Endothelial cell of umbilical vein (primary cell): Measurements from ENCODE around the gene SYNPO2L. TPM values are rescaled to one million over a fixed set of nuclear protein-coding genes. Genes with fewer than 3 reads are reported as not detected.

Experiments used
- BruUV-seq: library from RNA; stranded (reverse); fragments of 400-500 nt; replicated peaks from 2 replicates; lab custom pipeline; 2021; lab: Mats Ljungman, UMichigan
- CTCF ChIA-PET: fragments of 300-600, 350-600 bp; sonication (Branson Sonifier 250); formaldehyde crosslinking; loops from one replicate; lab custom pipeline; 2021; ENCODE audit warnings: antibody characterized with exemption, inconsistent platforms; lab: Charles Lee
- POLR2A ChIA-PET: fragments of 300-600, 350-600 bp; sonication (Branson Sonifier 250); formaldehyde crosslinking; loops from one replicate; lab custom pipeline; 2021; ENCODE audit warnings: antibody characterized with exemption, inconsistent platforms; lab: Charles Lee
- DNase-seq: peaks from one replicate; pipeline ENCODE4 v3.0.0-alpha.2; 2011; ENCODE audit warnings: low read depth, low spot score
- FAIRE-seq: peaks from 2 replicates; lab custom pipeline; 2011; peaks lifted over from hg19 to GRCh38; lab: Jason Lieb, UNC
- H2AFZ ChIP-seq: 2 replicates; pipeline ENCODE4 v1.6.0; 2012; ENCODE audit warnings: low read depth, low read length, control low read depth, inconsistent platforms
- H3K27ac ChIP-seq: 2 replicates; pipeline ENCODE4 v1.5.1; 2011; ENCODE audit warnings: low read depth, mild to moderate bottlenecking, control low read depth, low read length, moderate library complexity; ENCODE audit not compliant: insufficient read depth
- H3K27me3 ChIP-seq, 2 experiments: 2 replicates each; pipeline versions ENCODE4 v1.6.0 to v1.6.1; 2011; ENCODE audit warnings: low read length in 2 of 2, mixed read lengths in 1 of 2; ENCODE audit not compliant: control insufficient read depth in 2 of 2, insufficient read depth in 2 of 2
- H3K36me3 ChIP-seq, 2 experiments: 2 replicates in 1 of 2; 3 replicates in 1 of 2; pipeline ENCODE4 v1.5.1; 2011; ENCODE audit warnings: low read length in 2 of 2, mild to moderate bottlenecking in 1 of 2, moderate library complexity in 1 of 2; ENCODE audit not compliant: control insufficient read depth in 2 of 2, insufficient read depth in 2 of 2; ENCODE audit errors: extremely low read depth in 1 of 2
- H3K4me1 ChIP-seq: 3 replicates; pipeline ENCODE4 v1.5.1; 2011; ENCODE audit warnings: mild to moderate bottlenecking, low read length; ENCODE audit not compliant: control insufficient read depth, insufficient read depth; ENCODE audit errors: extremely low read depth
- H3K4me2 ChIP-seq: 2 replicates; pipeline ENCODE4 v1.6.1; 2011; ENCODE audit warnings: low read length, control low read depth, mixed read lengths; ENCODE audit not compliant: insufficient read depth
- H3K4me3 ChIP-seq, 3 experiments: fragments of 200-600 bp in 1 of 3; sonication (generic), shearing (Covaris generic) in 1 of 3; replicated peaks in 1 of 3; 2 replicates each; pipeline ENCODE4 v1.5.1; 2011 to 2016; ENCODE audit warnings: control low read depth in 3 of 3, low read length in 3 of 3, mild to moderate bottlenecking in 2 of 3, inconsistent platforms in 1 of 3, low read depth in 1 of 3, moderate library complexity in 1 of 3; ENCODE audit not compliant: insufficient read depth in 1 of 3
- H3K79me2 ChIP-seq: 2 replicates; pipeline ENCODE4 v1.6.0; 2012; ENCODE audit warnings: low read length, inconsistent platforms; ENCODE audit not compliant: control insufficient read depth, insufficient read depth
- H3K9ac ChIP-seq: replicated peaks from 2 replicates; pipeline ENCODE3; 2011; ENCODE audit warnings: low read length, control low read depth; ENCODE audit not compliant: insufficient read depth; ENCODE audit errors: extremely low read depth
- H3K9me1 ChIP-seq: replicated peaks from 3 replicates; pipeline ENCODE4 v1.6.0; 2011; ENCODE audit warnings: mild to moderate bottlenecking, low read length; ENCODE audit not compliant: control insufficient read depth, insufficient read depth; ENCODE audit errors: extremely low read depth
- H3K9me3 ChIP-seq: replicated peaks from 2 replicates; pipeline ENCODE4 v1.5.1; 2012; ENCODE audit warnings: low read length, inconsistent platforms; ENCODE audit not compliant: control insufficient read depth, insufficient read depth
- H4K20me1 ChIP-seq: replicated peaks from 2 replicates; pipeline ENCODE3; 2011; ENCODE audit warnings: mild to moderate bottlenecking, low read length; ENCODE audit not compliant: control insufficient read depth, insufficient read depth; ENCODE audit errors: extremely low read depth
- EZH2 ChIP-seq: IDR thresholded peaks from 2 replicates; pipeline ENCODE4 v1.6.1; 2012; ENCODE audit warnings: borderline replicate concordance, low read depth, mild to moderate bottlenecking, moderate library complexity, low read length, inconsistent platforms; ENCODE audit not compliant: severe bottlenecking
- GATA2 ChIP-seq: IDR thresholded peaks from 2 replicates; pipeline ENCODE4 v1.7.0; 2011; ENCODE audit warnings: low read depth, mild to moderate bottlenecking, moderate library complexity, mixed read lengths, low read length; ENCODE audit not compliant: insufficient read length, insufficient read depth
- JUN ChIP-seq: IDR thresholded peaks from 2 replicates; pipeline ENCODE4 v1.6.1; 2011; ENCODE audit warnings: borderline replicate concordance, low read depth; ENCODE audit not compliant: insufficient read length, insufficient read depth
- MYC ChIP-seq: IDR thresholded peaks from one replicate; pipeline ENCODE4 v1.6.1; 2011; ENCODE audit warnings: mild to moderate bottlenecking, low read depth, low read length
- POLR2A ChIP-seq: IDR thresholded peaks from 2 replicates; pipeline ENCODE4 v1.6.1; 2012; ENCODE audit warnings: low read depth, mild to moderate bottlenecking, control low read depth, low read length
- POLR2AphosphoS5 ChIP-seq: IDR thresholded peaks from 2 replicates; pipeline ENCODE4 v1.6.1; 2012; ENCODE audit warnings: low read depth, mild to moderate bottlenecking, control low read depth, low read length, moderate library complexity; ENCODE audit not compliant: insufficient read depth
- dilution Hi-C: fragments of 300-500 bp; cut with MboI; formaldehyde crosslinking; loops from one replicate; pipeline ENCODE4 v1.15.0; 2019; ENCODE audit warnings: low sequenced_read_pairs; ENCODE audit not compliant: extremely low pct_ligation_motif_present
- intact Hi-C: fragments of 100-400 bp; cut with micrococcal nuclease; formaldehyde crosslinking; loops from one replicate; pipeline ENCODE4 v1.10.0; 2022
- polyA plus RNA-seq, 4 experiments: library from polyadenylated mRNA; depleted of rRNA in 3 of 4; stranded (reverse) in 3 of 4; unstranded in 1 of 4; fragments of >200 nt; gene quantifications; 2 replicates each; pipeline versions ENCODE4 v1.2.1 to v1.2.3, GENCODE V29; 2011 to 2012; ENCODE audit warnings: missing spikeins in 1 of 4
- total RNA-seq: library from RNA; stranded (reverse); gene quantifications from 2 replicates; pipeline ENCODE4 v1.2.3, GENCODE V29; 2021
- TF ChIP-seq, protein P1 (sequence below): IDR thresholded peaks from 2 replicates; pipeline ENCODE4 v1.6.1; 2011; ENCODE audit not compliant: insufficient read depth, insufficient read length

Gene SYNPO2L
- total and polyA plus RNA-seq, 2 donors (not counting 3 experiments of a cell fraction or from before 2014, with no cell fraction given) = not detected

DNA sequence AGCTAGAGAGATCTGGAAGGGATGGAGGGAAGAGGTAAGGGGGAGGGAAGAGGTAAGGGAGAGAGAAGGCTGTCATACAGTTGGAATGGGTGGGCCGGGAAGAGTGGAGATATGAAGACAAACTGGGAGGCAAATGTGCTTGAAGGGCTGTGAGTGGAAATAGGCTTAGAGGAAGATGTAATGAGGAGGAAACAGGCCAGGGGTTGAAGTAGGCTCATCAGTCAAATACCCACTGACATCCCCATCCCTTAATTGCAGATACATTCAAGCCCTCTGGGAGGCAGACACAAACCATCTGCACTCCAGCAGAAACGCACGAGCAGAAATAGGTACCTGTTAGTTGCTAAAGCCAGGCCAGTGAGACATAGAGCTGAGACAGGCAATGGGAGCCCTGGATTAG is 2.1 kb downstream of the SYNPO2L start:
- dilution Hi-C loops (no loop called here), intact Hi-C loops (no loop called here)
- no peak for DNase-seq
- CTCF ChIA-PET = interaction anchor here (0.7 to 1.1 kb wide), 2 partner anchors 112 to 226 kb away, joined by 3 to 5 read pairs; no protein-coding TSS in a partner anchor
- no peak overlapping the region for H3K4me2 ChIP-seq
- H4K20me1 ChIP-seq = no peaks in the 10 kb centered on the region
- TF ChIP-seq MYC (no peak), GATA2 (no peak), POLR2A (no peak), JUN (no peak), EZH2 (no peak), POLR2AphosphoS5 (no peak)
- TF ChIP-seq, protein P1, sequence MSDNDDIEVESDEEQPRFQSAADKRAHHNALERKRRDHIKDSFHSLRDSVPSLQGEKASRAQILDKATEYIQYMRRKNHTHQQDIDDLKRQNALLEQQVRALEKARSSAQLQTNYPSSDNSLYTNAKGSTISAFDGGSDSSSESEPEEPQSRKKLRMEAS = no peak
- H3K9me1 ChIP-seq = no peaks in the 10 kb centered on the region
- no peak overlapping the region for H2AFZ ChIP-seq
- peaks cover 0 to 8% of the 10 kb centered on the region in 2 experiments for H3K27me3 ChIP-seq
- no peak overlapping the region for H3K4me3 ChIP-seq
- no peaks in the 10 kb centered on the region for H3K36me3 ChIP-seq
- BruUV-seq = no TSS peak
- POLR2A ChIA-PET = no interaction called here
- no peak for FAIRE-seq
- H3K9ac ChIP-seq = no peak overlapping the region
- H3K79me2 ChIP-seq = no peaks in the 10 kb centered on the region
- no peaks in the 10 kb centered on the region for H3K4me1 ChIP-seq
- H3K9me3 ChIP-seq = no peaks in the 10 kb centered on the region
- H3K27ac ChIP-seq = no peak overlapping the region

DNA sequence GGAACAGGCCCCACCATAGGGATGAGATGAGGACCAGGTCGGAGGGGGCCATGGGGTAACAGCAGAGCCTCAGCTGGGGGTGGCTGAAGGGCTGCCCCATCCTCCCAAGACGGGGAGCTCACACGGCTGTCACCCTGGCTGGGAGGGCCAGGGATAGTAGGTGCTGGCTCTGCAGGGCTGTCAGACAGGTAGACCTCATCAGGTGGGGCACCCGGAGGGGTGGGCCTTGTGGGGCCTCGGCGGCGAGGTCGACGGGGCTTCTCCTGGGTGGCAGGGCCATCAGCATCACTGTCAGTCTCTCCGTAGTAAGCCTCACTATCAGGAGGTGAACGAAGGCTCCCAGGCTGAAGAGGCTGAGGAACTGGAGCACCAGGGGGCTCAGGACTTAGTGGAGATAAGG is 2.6 kb downstream of the SYNPO2L start:
- Histone ChIP-seq H4K20me1 (no peaks in the 10 kb centered on the region), H3K36me3 (no peaks in the 10 kb centered on the region), H3K9ac (no peak overlapping the region), H3K4me1 (no peaks in the 10 kb centered on the region), H3K9me1 (no peaks in the 10 kb centered on the region), H2AFZ (no peak overlapping the region), H3K27me3 (peaks cover 0 to 8% of the 10 kb centered on the region in 2 experiments), H3K4me2 (no peak overlapping the region), H3K27ac (no peak overlapping the region), H3K79me2 (no peaks in the 10 kb centered on the region), H3K4me3 (no peak overlapping the region), H3K9me3 (no peaks in the 10 kb centered on the region)
- dilution Hi-C loops (no loop called here), intact Hi-C loops (no loop called here)
- DNase-seq (no peak), FAIRE-seq (no peak)
- no peak for TF ChIP-seq POLR2AphosphoS5
- no TSS peak for BruUV-seq
- CTCF ChIA-PET = no interaction called here
- POLR2A ChIA-PET = no interaction called here
